GM12891 (cell line): ENCODE results near the gene CRTC1.

Source experiments
- DNase-seq: peaks from one replicate; pipeline ENCODE4 v3.0.0; 2011; ENCODE audit warnings: low spot score; ENCODE audit not compliant: insufficient read length
- FAIRE-seq: peaks from 2 replicates; lab custom pipeline; 2011; peaks lifted over from hg19 to GRCh38; lab: Jason Lieb, UNC
- PAX5 ChIP-seq: IDR thresholded peaks from 2 replicates; pipeline ENCODE4 v1.6.1; 2011; ENCODE audit warnings: low read length, moderate library complexity, mild to moderate bottlenecking; ENCODE audit not compliant: insufficient read depth, severe bottlenecking
- POLR2A ChIP-seq: IDR thresholded peaks from 2 replicates; pipeline ENCODE4 v1.6.1; 2011; ENCODE audit warnings: low read depth, low read length, control low read depth
- POLR2AphosphoS5 ChIP-seq: IDR thresholded peaks from 2 replicates; pipeline ENCODE4 v1.6.1; 2011; ENCODE audit warnings: low read depth, low read length, control low read depth
- POU2F2 ChIP-seq: IDR thresholded peaks from 2 replicates; pipeline ENCODE4 v1.6.1; 2011; ENCODE audit warnings: low read depth, mild to moderate bottlenecking, control low read depth, low read length, moderate library complexity
- SPI1 ChIP-seq: IDR thresholded peaks from 2 replicates; pipeline ENCODE4 v1.6.1; 2011; ENCODE audit warnings: low read depth, low read length, control low read depth
- TAF1 ChIP-seq: IDR thresholded peaks from 2 replicates; pipeline ENCODE4 v1.6.1; 2011; ENCODE audit warnings: low read depth, low read length, control low read depth

The CRTC1 gene

DNA sequence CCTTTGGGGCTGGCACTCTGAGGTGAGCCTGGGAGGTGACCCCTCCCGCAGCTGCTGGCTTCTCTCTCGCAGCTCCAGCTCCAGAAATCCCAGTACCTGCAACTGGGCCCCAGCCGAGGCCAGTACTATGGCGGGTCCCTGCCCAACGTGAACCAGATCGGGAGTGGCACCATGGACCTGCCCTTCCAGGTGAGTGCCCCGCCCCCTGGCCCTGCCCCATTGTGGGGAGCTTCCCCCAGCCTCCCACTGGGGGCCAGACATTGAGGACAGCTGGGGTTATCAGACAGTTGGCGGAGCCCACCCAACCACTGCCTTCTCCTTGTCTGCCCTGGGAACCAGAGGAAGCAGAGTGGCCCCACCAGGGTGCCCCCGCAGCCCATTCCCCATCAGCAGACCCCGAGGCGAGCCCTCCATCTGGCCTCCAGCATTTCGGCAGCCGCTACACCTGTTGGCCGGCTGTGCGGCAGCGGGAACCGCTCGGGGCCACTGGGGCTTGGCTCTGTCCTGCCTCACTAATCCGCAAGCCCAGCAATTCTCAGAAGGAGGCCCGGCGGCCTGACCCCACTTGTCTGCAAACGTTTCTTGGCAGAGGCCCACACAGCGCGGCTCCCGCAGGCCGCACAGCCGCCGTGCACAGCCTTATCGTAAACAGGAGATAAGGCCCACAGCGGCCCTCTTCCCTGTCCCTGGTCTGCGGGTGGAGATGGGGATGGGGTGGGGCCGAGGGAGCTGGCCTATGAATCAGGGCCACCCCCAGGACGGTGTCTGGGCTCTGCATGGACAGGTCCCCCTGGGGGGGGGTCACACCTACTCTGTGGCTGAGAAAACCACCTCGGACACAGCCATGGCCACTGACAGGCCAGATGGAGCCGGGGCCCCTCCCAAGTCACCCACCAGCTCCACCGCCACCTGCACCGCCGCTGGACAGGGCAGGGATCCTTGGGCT lies 59.6 kb downstream of the CRTC1 start:
- TF ChIP-seq POLR2A (no peak), SPI1 (no peak), POLR2AphosphoS5 (no peak), POU2F2 (no peak), TAF1 (no peak), PAX5 (no peak)
- FAIRE-seq (no peak), DNase-seq (no peak)

DNA sequence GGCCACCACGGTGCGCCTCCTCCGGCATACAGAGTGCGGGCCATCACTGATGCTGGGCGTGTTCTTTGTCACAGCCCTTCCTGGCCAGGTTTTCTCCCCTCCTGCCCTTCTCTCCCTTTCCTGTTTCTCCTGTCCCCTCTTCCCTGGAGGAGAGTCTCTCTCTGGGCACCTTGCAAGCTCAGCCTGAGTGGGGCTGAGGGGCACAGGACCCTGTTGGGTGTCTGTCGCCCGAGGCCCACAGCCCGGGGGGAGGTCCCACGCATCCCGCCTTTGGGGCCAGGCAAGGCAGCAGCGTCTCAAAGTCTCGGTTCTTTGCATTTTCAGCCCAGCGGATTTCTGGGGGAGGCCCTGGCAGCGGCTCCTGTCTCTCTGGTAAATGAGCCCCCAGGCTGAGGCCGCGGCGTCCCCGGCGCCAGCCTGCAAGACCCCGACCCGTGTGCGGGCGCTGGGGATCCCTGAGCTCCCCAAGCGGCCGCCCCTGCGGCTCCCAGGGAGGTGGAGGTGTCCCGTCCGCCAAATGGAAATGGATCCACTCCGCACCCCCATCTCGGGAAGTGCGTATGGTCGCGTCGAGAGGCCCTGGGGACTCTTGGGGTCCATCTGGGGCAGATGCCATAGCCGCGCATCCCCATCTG lies 60.4 kb downstream of the CRTC1 start:
- no peak for FAIRE-seq
- no peak for TF ChIP-seq PAX5
- TF ChIP-seq SPI1, result no peak
- no peak for TF ChIP-seq POLR2AphosphoS5
- TF ChIP-seq TAF1, result no peak
- TF ChIP-seq POLR2A, result no peak
- no peak for TF ChIP-seq POU2F2
- DNase-seq, result no peak

DNA sequence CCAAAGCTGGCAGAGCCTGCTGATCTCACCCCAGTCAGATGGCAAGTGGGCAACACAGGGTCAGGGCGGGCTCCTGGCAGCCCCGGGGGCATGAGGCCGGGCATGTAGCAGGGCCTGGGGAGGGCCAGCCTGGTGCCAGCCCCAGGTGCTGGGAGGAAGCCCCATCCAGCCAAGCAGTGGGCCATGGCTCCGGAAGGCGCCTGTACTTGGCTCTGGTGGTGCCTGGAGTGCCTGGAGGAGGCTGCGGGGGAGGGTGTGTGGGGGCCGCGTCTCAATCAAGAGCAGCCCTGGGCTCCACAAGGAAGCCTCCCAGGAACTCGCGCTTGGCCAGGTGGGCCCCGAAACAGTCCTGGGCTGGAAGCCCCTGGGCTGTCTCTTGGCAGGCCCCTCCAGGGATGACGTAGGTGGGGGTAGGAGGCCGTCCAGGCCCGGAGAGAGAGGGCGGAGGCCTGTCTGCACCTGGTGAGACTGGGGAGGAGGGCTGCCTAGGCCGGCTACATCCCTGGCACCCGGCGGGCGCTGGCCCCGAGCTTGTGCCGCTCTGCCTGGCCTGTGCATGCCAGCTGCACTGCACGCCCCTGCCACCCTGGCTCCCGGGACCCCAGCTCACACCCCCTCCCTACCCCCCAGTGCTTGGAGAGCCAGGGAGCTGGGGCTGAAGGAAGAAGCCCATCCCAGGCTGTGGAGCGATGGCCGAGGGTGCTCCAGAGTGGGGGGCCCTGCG lies 61.7 kb downstream of the CRTC1 start:
- TF ChIP-seq POLR2AphosphoS5, result no peak
- no peak for TF ChIP-seq POU2F2
- no peak for TF ChIP-seq SPI1
- no peak for TF ChIP-seq POLR2A
- TF ChIP-seq TAF1, result no peak
- no peak for TF ChIP-seq PAX5
- no peak for FAIRE-seq
- DNase-seq, result no peak

DNA sequence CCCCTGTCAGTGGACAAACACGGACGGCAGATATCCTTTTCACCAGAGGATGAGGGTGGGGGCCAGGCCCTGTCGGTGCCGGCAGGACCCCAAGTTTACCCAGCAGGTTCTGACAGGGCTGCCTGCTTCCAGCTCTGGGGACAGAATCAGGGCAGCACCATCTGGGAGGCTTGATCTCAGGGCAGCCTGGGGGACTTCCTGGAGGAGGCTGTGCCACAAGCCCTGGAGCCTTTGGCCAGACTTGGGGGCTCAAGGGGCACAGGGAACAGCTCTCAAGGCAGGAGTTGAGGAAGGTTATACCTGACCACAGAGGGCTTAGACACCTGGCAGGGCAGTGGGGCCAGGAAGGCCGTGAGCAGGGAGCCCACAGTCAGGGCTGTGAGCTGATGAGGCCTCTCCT lies 62.5 kb downstream of the CRTC1 start:
- TF ChIP-seq PAX5 (no peak), POLR2AphosphoS5 (no peak), POU2F2 (no peak), POLR2A (no peak), SPI1 (no peak), TAF1 (no peak)
- no peak for DNase-seq
- FAIRE-seq, result no peak

DNA sequence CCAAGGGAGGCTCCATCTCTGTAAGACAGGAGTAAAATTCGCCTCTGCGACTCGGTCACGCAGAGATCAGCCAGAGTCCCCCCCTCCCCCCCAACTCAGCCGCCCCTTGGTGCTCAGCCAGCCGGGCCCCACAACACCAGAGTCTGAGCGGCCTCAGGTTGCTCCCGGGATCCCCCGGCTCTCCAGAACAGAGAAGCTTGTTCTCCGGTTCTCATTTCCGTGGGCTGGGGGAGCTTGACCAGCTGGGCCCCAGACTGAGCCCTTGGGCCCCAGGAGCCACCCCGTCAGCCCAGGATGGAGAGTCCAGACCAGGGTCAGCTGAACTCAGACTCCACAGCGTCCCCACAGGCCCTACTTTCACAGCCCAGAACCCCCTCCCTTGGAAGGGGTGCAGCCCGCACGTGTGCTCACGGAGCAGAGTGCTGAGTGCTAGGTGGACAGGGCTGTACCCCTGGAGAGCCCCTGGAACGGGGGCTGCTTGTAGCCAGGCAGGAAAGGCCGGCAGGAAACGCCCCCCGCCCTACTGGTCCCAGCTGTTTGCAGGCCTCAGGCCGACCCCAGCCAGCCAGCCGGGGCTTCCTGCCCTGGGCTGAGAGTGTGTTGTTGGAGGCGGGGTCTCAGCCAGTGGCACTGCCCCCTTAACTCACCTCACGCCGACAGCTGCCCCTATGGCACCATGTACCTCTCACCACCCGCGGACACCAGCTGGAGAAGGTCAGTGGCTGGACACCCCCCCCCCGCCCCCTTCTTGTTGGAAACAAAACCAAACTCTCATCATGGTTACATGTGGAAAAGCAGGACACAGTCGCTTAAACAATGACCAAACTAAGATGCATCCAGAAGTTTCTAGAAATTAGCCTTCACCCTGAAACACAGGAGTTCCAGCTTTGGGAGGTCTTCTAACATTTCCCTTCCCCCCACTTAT lies 63.2 kb downstream of the CRTC1 start:
- TF ChIP-seq TAF1 (no peak), POLR2A (no peak), PAX5 (no peak), POU2F2 (no peak), SPI1 (no peak), POLR2AphosphoS5 (no peak)
- FAIRE-seq, result no peak
- no peak for DNase-seq

DNA sequence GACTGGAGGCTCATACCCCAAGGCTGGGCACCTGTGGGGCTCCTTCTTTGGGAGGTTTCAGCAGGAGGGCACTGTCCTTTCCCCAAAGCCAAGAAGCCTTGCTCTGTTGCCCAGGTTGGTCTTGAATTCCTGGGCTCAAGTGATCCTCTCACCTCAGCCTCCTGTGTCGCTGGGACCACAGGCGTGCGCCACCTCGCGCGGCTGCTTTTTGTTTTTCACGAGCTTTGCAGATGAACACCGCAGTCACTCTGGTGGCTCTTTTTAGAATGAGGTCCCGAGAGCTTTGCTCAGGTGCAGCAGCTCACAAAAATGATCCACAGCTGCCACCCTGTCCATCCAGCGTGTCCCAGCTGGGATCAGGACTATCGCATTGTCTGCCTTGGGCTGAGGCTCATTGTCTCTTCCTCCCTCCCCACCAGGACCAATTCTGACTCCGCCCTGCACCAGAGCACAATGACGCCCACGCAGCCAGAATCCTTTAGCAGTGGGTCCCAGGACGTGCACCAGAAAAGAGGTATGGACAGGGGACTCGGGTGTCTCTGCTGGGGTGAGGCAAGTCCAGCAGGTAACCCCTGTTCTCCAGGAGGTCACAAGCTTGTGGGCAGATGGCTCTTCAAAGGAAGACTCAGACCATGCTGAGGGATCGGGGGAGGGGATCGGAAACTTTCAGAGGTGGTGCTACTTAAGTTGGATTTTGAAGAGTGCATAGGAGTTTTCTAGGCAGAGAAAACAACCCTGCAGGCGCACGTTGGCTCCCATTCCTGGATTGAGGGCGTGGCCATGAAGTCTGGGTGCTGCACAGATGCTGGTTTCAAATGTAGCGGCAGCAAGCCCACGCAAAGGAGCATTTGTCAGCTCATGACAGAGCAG lies 66.1 kb downstream of the CRTC1 start:
- no peak for TF ChIP-seq POLR2AphosphoS5
- TF ChIP-seq POU2F2, result no peak
- TF ChIP-seq POLR2A, result no peak
- no peak for TF ChIP-seq PAX5
- TF ChIP-seq TAF1, result no peak
- TF ChIP-seq SPI1, result no peak
- DNase-seq, result no peak
- FAIRE-seq, result no peak

DNA sequence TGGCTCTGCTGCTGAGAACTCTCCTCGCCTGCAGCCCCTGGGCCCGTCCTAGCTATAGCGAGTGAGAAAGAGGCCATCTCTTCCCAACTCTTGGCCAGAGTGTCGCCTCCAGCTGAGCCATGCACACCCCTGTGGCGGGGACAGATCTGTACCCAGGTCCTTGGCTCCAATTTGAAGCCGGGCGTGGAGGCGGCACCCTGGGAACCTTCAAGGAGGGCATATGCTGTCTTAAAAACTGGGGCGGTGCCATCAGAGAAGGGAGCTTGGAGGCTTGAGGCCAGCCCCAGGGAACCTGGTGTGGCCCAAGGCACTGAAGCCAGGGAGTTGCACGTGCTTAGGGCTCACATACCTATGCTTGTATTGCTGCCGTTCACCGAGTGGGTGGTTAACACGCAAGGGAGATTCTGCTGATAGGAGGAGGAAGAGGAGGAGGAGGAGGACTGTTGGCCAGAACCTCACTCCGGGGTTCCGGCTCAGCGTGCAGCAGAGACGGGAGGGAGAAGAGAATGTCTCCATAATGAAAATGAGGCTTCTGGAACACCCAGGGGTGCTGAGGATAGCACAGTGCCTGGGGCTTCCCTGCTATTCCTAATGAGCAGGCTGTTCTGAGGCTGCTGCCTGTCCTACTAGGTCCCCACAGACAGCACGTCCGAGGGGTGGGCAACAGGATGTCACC lies 67.0 kb downstream of the CRTC1 start:
- FAIRE-seq (no peak), DNase-seq (no peak)
- no peak for TF ChIP-seq POU2F2

DNA sequence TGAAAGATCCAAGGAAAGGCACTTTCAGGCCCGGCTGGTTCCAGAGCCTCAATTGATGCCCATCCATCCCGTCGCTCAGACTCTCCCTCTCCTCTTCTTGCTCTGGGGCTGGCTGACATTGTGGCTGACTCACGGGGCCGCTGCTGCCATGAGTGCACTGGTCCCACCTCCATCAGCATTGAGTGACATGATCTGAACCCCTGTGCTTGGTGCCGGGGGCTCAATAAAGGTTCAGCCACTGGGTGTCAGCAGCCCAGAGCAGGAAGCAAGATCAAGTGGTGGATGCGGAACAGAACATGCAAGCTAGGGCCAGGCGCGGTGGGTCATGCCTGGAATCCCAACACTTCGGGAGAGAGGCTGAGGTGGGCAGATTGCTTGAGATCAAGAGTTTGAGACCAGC lies 68.1 kb downstream of the CRTC1 start:
- DNase-seq (no peak), FAIRE-seq (no peak)
- TF ChIP-seq SPI1 (no peak), PAX5 (no peak), POLR2A (no peak), POU2F2 (no peak), POLR2AphosphoS5 (no peak), TAF1 (no peak)
